Activated CD4-positive, alpha-beta T cell treated with anti-CD3 and anti-CD28 coated beads for 36 hours (primary cell): ENCODE results near the gene FAM169A. TPM values are rescaled to one million over a fixed set of nuclear protein-coding genes. Genes with fewer than 3 reads are reported as not detected.

Experiments
- ATAC-seq: fragments of 200-7000 bp; cut with Tn5 transposase; one replicate; pipeline ENCODE4 v1.10.0; 2021; ENCODE audit warnings: mild to moderate bottlenecking, moderate library complexity
- CTCF ChIA-PET: fragments of 350-600 bp; sonication (Branson Sonifier 250); formaldehyde crosslinking; loops from one replicate; lab custom pipeline; 2021; ENCODE audit warnings: antibody characterized with exemption; lab: Charles Lee
- POLR2A ChIA-PET: fragments of 350-600 bp; sonication (Branson Sonifier 250); formaldehyde crosslinking; loops from one replicate; lab custom pipeline; 2021; ENCODE audit warnings: antibody characterized with exemption, inconsistent platforms; lab: Charles Lee
- DNase-seq: peaks from one replicate; pipeline ENCODE4 v3.0.0-alpha.2; 2020
- H3K27ac Mint-ChIP-seq: one replicate; pipeline ENCODE4 v1.8.0; 2021; ENCODE audit warnings: mixed read lengths
- H3K27me3 Mint-ChIP-seq: one replicate; pipeline ENCODE4 v1.8.0; 2021; ENCODE audit warnings: mixed read lengths
- H3K36me3 Mint-ChIP-seq: one replicate; pipeline ENCODE4 v1.8.0; 2021; ENCODE audit warnings: low read depth, mixed read lengths
- H3K4me1 Mint-ChIP-seq: one replicate; pipeline ENCODE4 v1.8.0; 2021; ENCODE audit warnings: mixed read lengths
- H3K4me3 Mint-ChIP-seq: one replicate; pipeline ENCODE4 v1.8.0; 2021; ENCODE audit warnings: mild to moderate bottlenecking, moderate library complexity, mixed read lengths
- H3K9me3 Mint-ChIP-seq: one replicate; pipeline ENCODE4 v1.8.0; 2021; ENCODE audit warnings: low read depth, mixed read lengths
- intact Hi-C, 2 experiments: fragments of 100-400 bp; cut with DNase I in 1 of 2; cut with micrococcal nuclease in 1 of 2; formaldehyde crosslinking; loops; one replicate each; pipeline versions ENCODE4 v1.14.2 to v1.15.1; 2022 to 2024; cut with DNase I, micrococcal nuclease
- total RNA-seq, 2 experiments: library from RNA; stranded (reverse); gene quantifications; one replicate each; pipeline ENCODE4 v1.2.3, GENCODE V29; 2021

Gene FAM169A
- total RNA-seq, 2 experiments from 2014 or later: 6.1 to 9.1 TPM

GRCh38 chr5:74839229-74839628, 27.0 kb downstream of the FAM169A start:
- DNase-seq (no peak), ATAC-seq (no peak)
- H3K4me3 Mint-ChIP-seq: no peak overlapping the region
- peaks cover 19% of the 10 kb centered on the region for H3K36me3 Mint-ChIP-seq
- peaks cover 21% of the 10 kb centered on the region for H3K4me1 Mint-ChIP-seq
- no peak overlapping the region for H3K27ac Mint-ChIP-seq
- ChIA-PET CTCF (no interaction called here), POLR2A (no interaction called here)
- intact Hi-C loops: no loop called here
- H3K27me3 Mint-ChIP-seq: no peaks in the 10 kb centered on the region
- H3K9me3 Mint-ChIP-seq: no peaks in the 10 kb centered on the region

GRCh38 chr5:74838262-74838661, 27.9 kb downstream of the FAM169A start:
- Mint-ChIP-seq H3K36me3 (peaks cover 22% of the 10 kb centered on the region), H3K9me3 (no peaks in the 10 kb centered on the region), H3K27me3 (no peaks in the 10 kb centered on the region), H3K27ac (no peak overlapping the region), H3K4me1 (peaks cover 17% of the 10 kb centered on the region), H3K4me3 (no peak overlapping the region)
- no peak for ATAC-seq
- POLR2A ChIA-PET: interaction anchor here (0.5 kb wide), 1 partner anchor 122 kb away, joined by 5 read pairs; no protein-coding TSS in a partner anchor
- intact Hi-C loops: no loop called here
- CTCF ChIA-PET: interaction anchor here (0.8 kb wide), 1 partner anchor 617 kb away, joined by 4 read pairs; no protein-coding TSS in a partner anchor
- no peak for DNase-seq

- peaks cover 9% of the 10 kb centered on the region for H3K4me1 Mint-ChIP-seq
- POLR2A ChIA-PET: no interaction called here
- CTCF ChIA-PET: interaction anchor here (0.6 kb wide), 1 partner anchor 1559 kb away, joined by 3 read pairs; no protein-coding TSS in a partner anchor
- no peak overlapping the region for H3K4me3 Mint-ChIP-seq
- H3K9me3 Mint-ChIP-seq: no peaks in the 10 kb centered on the region
- no peak overlapping the region for H3K27ac Mint-ChIP-seq
- peaks cover 22% of the 10 kb centered on the region for H3K36me3 Mint-ChIP-seq
- no peak for ATAC-seq
- intact Hi-C loops: no loop called here
- H3K27me3 Mint-ChIP-seq: no peaks in the 10 kb centered on the region
- DNase-seq: no peak
Measured at GRCh38 chr5:74837115-74837514, 29.1 kb downstream of the FAM169A start.

- intact Hi-C loops: no loop called here
- no peaks in the 10 kb centered on the region for H3K27me3 Mint-ChIP-seq
- POLR2A ChIA-PET: no interaction called here
- H3K4me3 Mint-ChIP-seq: no peak overlapping the region
- no peaks in the 10 kb centered on the region for H3K9me3 Mint-ChIP-seq
- peaks cover 6% of the 10 kb centered on the region for H3K4me1 Mint-ChIP-seq
- CTCF ChIA-PET: no interaction called here
- peaks cover 25% of the 10 kb centered on the region for H3K36me3 Mint-ChIP-seq
- no peak for DNase-seq
- ATAC-seq: no peak
- H3K27ac Mint-ChIP-seq: no peak overlapping the region
Measured at GRCh38 chr5:74833537-74834266, 32.5 kb downstream of the FAM169A start.

- no peak overlapping the region for H3K4me3 Mint-ChIP-seq
- intact Hi-C loops: no loop called here
- no peaks in the 10 kb centered on the region for H3K27me3 Mint-ChIP-seq
- no peaks in the 10 kb centered on the region for H3K9me3 Mint-ChIP-seq
- no peaks in the 10 kb centered on the region for H3K4me1 Mint-ChIP-seq
- peaks cover 11% of the 10 kb centered on the region for H3K36me3 Mint-ChIP-seq
- DNase-seq (no peak), ATAC-seq (no peak)
- no peak overlapping the region for H3K27ac Mint-ChIP-seq
- ChIA-PET POLR2A (no interaction called here), CTCF (no interaction called here)
Measured at GRCh38 chr5:74829413-74829812, 36.8 kb downstream of the FAM169A start.

GRCh38 chr5:74822288-74822687, 43.9 kb downstream of the FAM169A start:
- no peak for ATAC-seq
- no peak overlapping the region for H3K4me3 Mint-ChIP-seq
- H3K27me3 Mint-ChIP-seq: no peaks in the 10 kb centered on the region
- no peaks in the 10 kb centered on the region for H3K9me3 Mint-ChIP-seq
- ChIA-PET POLR2A (no interaction called here), CTCF (interaction anchor here (0.6 kb wide), 1 partner anchor 930 kb away, joined by 3 read pairs; no protein-coding TSS in a partner anchor)
- intact Hi-C loops: no loop called here
- no peak overlapping the region for H3K27ac Mint-ChIP-seq
- H3K4me1 Mint-ChIP-seq: no peaks in the 10 kb centered on the region
- H3K36me3 Mint-ChIP-seq: no peaks in the 10 kb centered on the region
- no peak for DNase-seq

- intact Hi-C loops: no loop called here
- Mint-ChIP-seq H3K36me3 (peaks cover 3% of the 10 kb centered on the region), H3K4me1 (peaks cover 7% of the 10 kb centered on the region), H3K27ac (no peak overlapping the region), H3K27me3 (no peaks in the 10 kb centered on the region), H3K4me3 (no peak overlapping the region), H3K9me3 (no peaks in the 10 kb centered on the region)
- CTCF ChIA-PET: interaction anchor here (0.9 to 1.6 kb wide), 2 partner anchors 10 to 20 kb away, joined by 3 read pairs; no protein-coding TSS in a partner anchor
- POLR2A ChIA-PET: no interaction called here
- no peak for DNase-seq
- no peak for ATAC-seq
Measured at GRCh38 chr5:74816875-74817274, 49.3 kb downstream of the FAM169A start.

GRCh38 chr5:74810915-74811314, 55.3 kb downstream of the FAM169A start:
- Mint-ChIP-seq H3K4me1 (no peaks in the 10 kb centered on the region), H3K36me3 (peaks cover 3% of the 10 kb centered on the region), H3K27ac (no peak overlapping the region), H3K9me3 (no peaks in the 10 kb centered on the region), H3K4me3 (no peak overlapping the region), H3K27me3 (no peaks in the 10 kb centered on the region)
- POLR2A ChIA-PET: no interaction called here
- ATAC-seq (no peak), DNase-seq (no peak)
- CTCF ChIA-PET: no interaction called here
- intact Hi-C loops: no loop called here

GRCh38 chr5:74801941-74802340, 64.2 kb downstream of the FAM169A start:
- H3K27me3 Mint-ChIP-seq: no peaks in the 10 kb centered on the region
- POLR2A ChIA-PET: no interaction called here
- intact Hi-C loops: no loop called here

GRCh38 chr5:74801197-74801596, 65.0 kb downstream of the FAM169A start:
- no peaks in the 10 kb centered on the region for H3K27me3 Mint-ChIP-seq
- H3K36me3 Mint-ChIP-seq: peaks cover 7% of the 10 kb centered on the region

More at GRCh38 chr5:74801941-74802340, 64.2 kb downstream of the FAM169A start:
- Mint-ChIP-seq H3K27ac (no peak overlapping the region), H3K4me3 (no peak overlapping the region), H3K9me3 (no peaks in the 10 kb centered on the region), H3K36me3 (peaks cover 7% of the 10 kb centered on the region), H3K4me1 (no peaks in the 10 kb centered on the region)
- no peak for ATAC-seq
- no peak for DNase-seq
- CTCF ChIA-PET: interaction anchor here (0.8 kb wide), 1 partner anchor 29 kb away, joined by 3 read pairs; no protein-coding TSS in a partner anchor

GRCh38 chr5:74798977-74799911, 66.9 kb downstream of the FAM169A start:
- Mint-ChIP-seq H3K4me3 (no peak overlapping the region), H3K27ac (no peak overlapping the region), H3K27me3 (no peaks in the 10 kb centered on the region), H3K36me3 (peaks cover 9% of the 10 kb centered on the region), H3K9me3 (no peaks in the 10 kb centered on the region), H3K4me1 (no peaks in the 10 kb centered on the region)
- no peak for ATAC-seq
- POLR2A ChIA-PET: no interaction called here
- DNase-seq: no peak
- CTCF ChIA-PET: no interaction called here
- intact Hi-C loops: no loop called here

More at GRCh38 chr5:74801197-74801596, 65.0 kb downstream of the FAM169A start:
- ATAC-seq (no peak), DNase-seq (no peak)
- Mint-ChIP-seq H3K4me3 (no peak overlapping the region), H3K27ac (no peak overlapping the region), H3K9me3 (no peaks in the 10 kb centered on the region), H3K4me1 (no peaks in the 10 kb centered on the region)
- CTCF ChIA-PET: interaction anchor here (0.8 kb wide), 1 partner anchor 28 kb away, joined by 3 read pairs; no protein-coding TSS in a partner anchor
- POLR2A ChIA-PET: no interaction called here
- intact Hi-C loops: no loop called here
